Measurements from ENCODE around the gene CALU. TPM values are rescaled to one million over a fixed set of nuclear protein-coding genes. Genes with fewer than 3 reads are reported as not detected.

CALU gene
- total RNA-seq, 1 donor from 2014 or later, result 516 TPM

DNA sequence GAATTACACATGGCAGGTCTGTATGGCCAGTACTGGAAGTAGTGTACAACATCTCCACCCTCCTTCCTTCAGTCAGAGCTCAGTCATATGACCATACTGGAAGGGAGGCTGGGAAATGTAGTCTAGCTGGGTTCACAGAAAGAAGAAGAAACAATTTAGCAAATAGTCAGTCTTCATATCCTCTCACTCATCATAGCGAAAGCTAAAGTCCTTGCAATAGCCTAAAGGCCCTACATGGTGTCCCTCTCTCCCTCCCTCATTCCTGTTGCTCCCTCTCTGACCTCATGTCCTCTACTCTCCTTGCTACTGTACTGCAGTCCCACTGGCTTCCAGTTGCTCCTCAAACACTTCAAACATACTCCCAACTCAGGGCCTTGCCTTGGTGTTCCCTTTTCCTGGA lies 4.3 kb upstream of the CALU start:
- H3K27ac Mint-ChIP-seq (ENCODE audit: unreplicated experiment), result no peak overlapping the region
- H3K27me3 Mint-ChIP-seq (ENCODE audit: unreplicated experiment), result no peaks in the 10 kb centered on the region
- no peaks in the 10 kb centered on the region for H3K9me3 Mint-ChIP-seq (ENCODE audit: unreplicated experiment)
- H3K4me3 Mint-ChIP-seq (ENCODE audit: unreplicated experiment), result no peak overlapping the region
- TF ChIP-seq, protein P1, sequence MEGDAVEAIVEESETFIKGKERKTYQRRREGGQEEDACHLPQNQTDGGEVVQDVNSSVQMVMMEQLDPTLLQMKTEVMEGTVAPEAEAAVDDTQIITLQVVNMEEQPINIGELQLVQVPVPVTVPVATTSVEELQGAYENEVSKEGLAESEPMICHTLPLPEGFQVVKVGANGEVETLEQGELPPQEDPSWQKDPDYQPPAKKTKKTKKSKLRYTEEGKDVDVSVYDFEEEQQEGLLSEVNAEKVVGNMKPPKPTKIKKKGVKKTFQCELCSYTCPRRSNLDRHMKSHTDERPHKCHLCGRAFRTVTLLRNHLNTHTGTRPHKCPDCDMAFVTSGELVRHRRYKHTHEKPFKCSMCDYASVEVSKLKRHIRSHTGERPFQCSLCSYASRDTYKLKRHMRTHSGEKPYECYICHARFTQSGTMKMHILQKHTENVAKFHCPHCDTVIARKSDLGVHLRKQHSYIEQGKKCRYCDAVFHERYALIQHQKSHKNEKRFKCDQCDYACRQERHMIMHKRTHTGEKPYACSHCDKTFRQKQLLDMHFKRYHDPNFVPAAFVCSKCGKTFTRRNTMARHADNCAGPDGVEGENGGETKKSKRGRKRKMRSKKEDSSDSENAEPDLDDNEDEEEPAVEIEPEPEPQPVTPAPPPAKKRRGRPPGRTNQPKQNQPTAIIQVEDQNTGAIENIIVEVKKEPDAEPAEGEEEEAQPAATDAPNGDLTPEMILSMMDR (IDR thresholded peaks at IDR 0.05), result no peak
- H3K4me1 Mint-ChIP-seq (ENCODE audit: unreplicated experiment), result peaks cover 12% of the 10 kb centered on the region
- no peak for DNase-seq (ENCODE audit: extremely low spot score, unreplicated experiment)
- H3K36me3 Mint-ChIP-seq (ENCODE audit: unreplicated experiment), result no peaks in the 10 kb centered on the region

DNA sequence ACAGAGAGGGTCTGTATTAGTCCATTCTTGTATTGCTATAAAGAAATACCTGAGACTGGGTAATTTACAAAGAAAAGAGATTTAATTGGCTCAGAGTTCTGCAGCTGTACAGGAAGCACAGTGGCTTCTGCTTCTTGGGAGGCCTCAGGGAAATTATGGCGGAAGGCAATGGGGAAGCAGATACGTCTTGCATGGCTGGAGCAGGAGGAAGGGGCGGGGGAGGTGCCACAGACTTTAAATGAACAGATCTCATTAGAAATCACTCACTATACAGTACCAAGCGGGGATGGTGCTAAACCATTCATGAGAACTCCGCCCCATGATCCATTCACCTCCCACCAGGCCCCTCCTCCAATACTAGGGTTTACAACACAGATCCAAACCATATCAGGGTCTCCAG lies 3.7 kb upstream of the CALU start:
- Mint-ChIP-seq H3K36me3 (ENCODE audit: unreplicated experiment) (no peaks in the 10 kb centered on the region), H3K27ac (ENCODE audit: unreplicated experiment) (no peak overlapping the region), H3K4me3 (ENCODE audit: unreplicated experiment) (no peak overlapping the region), H3K27me3 (ENCODE audit: unreplicated experiment) (no peaks in the 10 kb centered on the region), H3K4me1 (ENCODE audit: unreplicated experiment) (peaks cover 15% of the 10 kb centered on the region), H3K9me3 (ENCODE audit: unreplicated experiment) (no peaks in the 10 kb centered on the region)
- no peak for DNase-seq (ENCODE audit: extremely low spot score, unreplicated experiment)
- TF ChIP-seq, protein P1 (IDR thresholded peaks at IDR 0.05), result no peak

DNA sequence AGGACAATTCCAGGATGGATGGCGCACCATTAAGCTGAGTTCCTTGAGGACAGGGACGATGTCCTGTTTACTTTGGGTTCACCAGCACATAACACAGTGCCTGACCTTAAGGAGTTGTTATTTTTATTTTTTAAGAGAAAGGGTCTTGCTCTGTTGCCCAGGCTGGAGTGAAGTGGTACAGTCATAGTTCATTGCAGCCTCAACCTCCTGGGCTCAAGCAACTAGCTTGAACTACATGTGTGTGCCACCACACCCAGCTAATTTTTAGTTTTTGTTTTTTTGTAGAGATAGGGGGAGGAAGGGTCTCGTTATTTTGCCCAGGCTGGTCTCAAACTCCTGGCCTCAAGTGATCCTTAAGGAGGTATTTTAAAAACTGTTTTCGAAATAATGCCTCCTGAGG lies 1.7 kb upstream of the CALU start:
- Mint-ChIP-seq H3K36me3 (ENCODE audit: unreplicated experiment) (peaks cover 2% of the 10 kb centered on the region), H3K27ac (ENCODE audit: unreplicated experiment) (peak overlapping the region; percentile 97), H3K27me3 (ENCODE audit: unreplicated experiment) (no peaks in the 10 kb centered on the region), H3K4me3 (ENCODE audit: unreplicated experiment) (no peak overlapping the region), H3K9me3 (ENCODE audit: unreplicated experiment) (no peaks in the 10 kb centered on the region), H3K4me1 (ENCODE audit: unreplicated experiment) (peaks cover 33% of the 10 kb centered on the region)
- TF ChIP-seq, protein P1 (IDR thresholded peaks at IDR 0.05), result no peak
- DNase-seq (ENCODE audit: extremely low spot score, unreplicated experiment), result no peak

DNA sequence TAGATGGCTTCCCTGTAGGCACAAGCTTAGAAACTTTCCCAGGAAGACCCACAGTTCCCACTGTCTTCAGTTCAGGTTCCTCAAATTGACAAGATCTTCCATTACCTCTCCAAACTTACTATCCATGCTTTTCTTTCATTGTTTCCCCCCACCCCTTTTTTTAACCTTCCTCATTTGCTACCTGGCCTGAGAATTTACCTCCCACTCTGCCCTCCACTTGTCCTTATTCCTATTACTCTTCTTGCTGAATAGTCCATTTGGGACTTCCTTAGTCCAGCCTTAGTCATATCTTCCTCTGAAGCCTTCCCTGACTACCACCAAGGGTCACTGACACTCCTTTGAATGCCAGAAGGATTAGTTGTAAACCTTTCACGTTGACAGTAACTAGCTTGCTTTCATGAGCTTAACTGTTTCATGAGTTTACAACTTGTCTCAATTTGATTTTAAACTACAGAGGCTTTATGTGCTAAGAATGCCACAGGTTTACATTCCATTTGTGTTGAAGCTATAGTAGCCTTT lies 1.2 kb upstream of the CALU start:
- Mint-ChIP-seq H3K27me3 (ENCODE audit: unreplicated experiment) (no peaks in the 10 kb centered on the region), H3K4me3 (ENCODE audit: unreplicated experiment) (peak overlapping the region; percentile 91), H3K36me3 (ENCODE audit: unreplicated experiment) (peaks cover 2% of the 10 kb centered on the region), H3K27ac (ENCODE audit: unreplicated experiment) (peak overlapping the region; percentile 97), H3K9me3 (ENCODE audit: unreplicated experiment) (no peaks in the 10 kb centered on the region), H3K4me1 (ENCODE audit: unreplicated experiment) (peaks cover 37% of the 10 kb centered on the region)
- TF ChIP-seq, protein P1 (IDR thresholded peaks at IDR 0.05), result no peak
- no peak for DNase-seq (ENCODE audit: extremely low spot score, unreplicated experiment)

DNA sequence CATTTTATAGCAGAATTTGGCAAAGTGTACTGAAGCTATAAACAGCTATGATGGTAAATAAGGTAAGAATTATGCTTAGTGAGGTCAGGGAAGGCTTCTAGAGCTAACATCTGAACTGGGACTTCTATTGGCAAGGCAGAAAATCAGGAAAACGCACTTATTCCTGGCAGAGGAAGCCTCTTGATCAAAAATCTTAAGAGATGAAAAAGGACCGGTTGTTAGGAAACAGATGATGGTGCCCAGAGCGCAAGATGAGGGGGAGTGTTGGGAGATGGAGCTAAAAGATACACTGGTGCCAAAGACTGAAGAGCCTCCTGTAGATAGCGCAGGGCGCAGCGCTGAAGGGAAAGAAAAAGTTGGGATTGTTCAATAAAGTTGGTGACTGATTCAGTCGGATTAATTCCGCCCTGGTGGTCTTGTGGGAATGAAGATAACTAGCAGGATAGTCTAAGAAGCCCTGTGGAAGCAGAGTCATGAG lies 550 bp upstream of the CALU start:
- Mint-ChIP-seq H3K4me3 (ENCODE audit: unreplicated experiment) (peak overlapping the region; percentile 91), H3K9me3 (ENCODE audit: unreplicated experiment) (no peaks in the 10 kb centered on the region), H3K27me3 (ENCODE audit: unreplicated experiment) (no peaks in the 10 kb centered on the region), H3K27ac (ENCODE audit: unreplicated experiment) (peak overlapping the region; percentile 97), H3K36me3 (ENCODE audit: unreplicated experiment) (peaks cover 6% of the 10 kb centered on the region), H3K4me1 (ENCODE audit: unreplicated experiment) (peaks cover 42% of the 10 kb centered on the region)
- no peak for DNase-seq (ENCODE audit: extremely low spot score, unreplicated experiment)
- TF ChIP-seq, protein P1 (IDR thresholded peaks at IDR 0.05), result no peak
